ENCODE measurements around the gene PTCRA.
"Not testable (repeated sequence)": the region's sequence is repeated elsewhere in the genome, so short reads cannot be mapped to it uniquely, and the experiment has no call there.

GRCh38 chr6:42880871-42881270 lies 35.0 kb upstream of the PTCRA start:
- TF ChIP-seq, protein P1, sequence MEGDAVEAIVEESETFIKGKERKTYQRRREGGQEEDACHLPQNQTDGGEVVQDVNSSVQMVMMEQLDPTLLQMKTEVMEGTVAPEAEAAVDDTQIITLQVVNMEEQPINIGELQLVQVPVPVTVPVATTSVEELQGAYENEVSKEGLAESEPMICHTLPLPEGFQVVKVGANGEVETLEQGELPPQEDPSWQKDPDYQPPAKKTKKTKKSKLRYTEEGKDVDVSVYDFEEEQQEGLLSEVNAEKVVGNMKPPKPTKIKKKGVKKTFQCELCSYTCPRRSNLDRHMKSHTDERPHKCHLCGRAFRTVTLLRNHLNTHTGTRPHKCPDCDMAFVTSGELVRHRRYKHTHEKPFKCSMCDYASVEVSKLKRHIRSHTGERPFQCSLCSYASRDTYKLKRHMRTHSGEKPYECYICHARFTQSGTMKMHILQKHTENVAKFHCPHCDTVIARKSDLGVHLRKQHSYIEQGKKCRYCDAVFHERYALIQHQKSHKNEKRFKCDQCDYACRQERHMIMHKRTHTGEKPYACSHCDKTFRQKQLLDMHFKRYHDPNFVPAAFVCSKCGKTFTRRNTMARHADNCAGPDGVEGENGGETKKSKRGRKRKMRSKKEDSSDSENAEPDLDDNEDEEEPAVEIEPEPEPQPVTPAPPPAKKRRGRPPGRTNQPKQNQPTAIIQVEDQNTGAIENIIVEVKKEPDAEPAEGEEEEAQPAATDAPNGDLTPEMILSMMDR (IDR thresholded peaks at IDR 0.05; ENCODE audit: extremely low read depth in 1 of 2, insufficient read depth in 1 of 2, low read depth in 1 of 2, low read length in 2 of 2): not testable (repeated sequence)
- TF ChIP-seq POLR2A (IDR thresholded peaks at IDR 0.05; ENCODE audit: low read depth, low read length): not testable (repeated sequence)

All from endothelial cell of umbilical vein (primary cell).